ENCODE measurements around the gene PRPF6. TPM values are rescaled to one million over a fixed set of nuclear protein-coding genes. Genes with fewer than 3 reads are reported as not detected.

The PRPF6 gene
- total RNA-seq, 4 donors from 2014 or later = 28.5 to 73.0 (median 69.6) TPM

- Histone ChIP-seq H3K4me3 (no peak overlapping the region), H3K36me3 (no peaks in the 10 kb centered on the region), H3K9me3 (no peaks in the 10 kb centered on the region), H3K4me1 (peaks cover 0 to 3% of the 10 kb centered on the region in 2 donors), H3K27me3 (peaks cover 0 to 10% of the 10 kb centered on the region in 2 donors), H3K27ac (no peak overlapping the region)
- intact Hi-C loops (cut with DNase I; ENCODE audit: low total_unique reads) = no loop called here
- DNase-seq = no peak
- no peak for TF ChIP-seq POLR2A (IDR thresholded peaks at IDR 0.05)
- TF ChIP-seq CTCF (IDR thresholded peaks at IDR 0.05) = no peak
Measured at GRCh38 chr20:64032706-64033624, 52.0 kb downstream of the PRPF6 start.

GRCh38 chr20:64033981-64034493 is 53.1 kb downstream of the PRPF6 start:
- intact Hi-C loops (cut with DNase I; ENCODE audit: low total_unique reads) = no loop called here
- H3K4me1 ChIP-seq = peaks cover 0 to 13% of the 10 kb centered on the region in 2 donors
- H3K4me3 ChIP-seq = no peak overlapping the region
- H3K27ac ChIP-seq = no peak overlapping the region
- H3K36me3 ChIP-seq = no peaks in the 10 kb centered on the region
- no peaks in the 10 kb centered on the region for H3K9me3 ChIP-seq
- H3K27me3 ChIP-seq = peaks cover 0 to 12% of the 10 kb centered on the region in 2 donors
- no peak for TF ChIP-seq CTCF (IDR thresholded peaks at IDR 0.05)
- no peak for TF ChIP-seq POLR2A (IDR thresholded peaks at IDR 0.05)
- DNase-seq = no peak

GRCh38 chr20:64035066-64035932 is 54.4 kb downstream of the PRPF6 start:
- no peak for DNase-seq
- intact Hi-C loops (cut with DNase I; ENCODE audit: low total_unique reads) = no loop called here
- Histone ChIP-seq H3K27me3 (peaks cover 0 to 21% of the 10 kb centered on the region in 2 donors), H3K9me3 (no peaks in the 10 kb centered on the region), H3K4me3 (no peak overlapping the region), H3K36me3 (no peaks in the 10 kb centered on the region), H3K4me1 (peaks cover 0 to 16% of the 10 kb centered on the region in 2 donors), H3K27ac (no peak overlapping the region)
- no peak for TF ChIP-seq CTCF (IDR thresholded peaks at IDR 0.05)
- TF ChIP-seq POLR2A (IDR thresholded peaks at IDR 0.05) = no peak

- H3K27ac ChIP-seq = no peak within 1 kb of the TSS
- no peaks in the 10 kb centered on the region for H3K36me3 ChIP-seq
- intact Hi-C loops (cut with DNase I; ENCODE audit: low total_unique reads) = no loop called here
- no peak for DNase-seq
- peaks cover 0 to 16% of the 10 kb centered on the region in 2 donors for H3K4me1 ChIP-seq
- no peaks in the 10 kb centered on the region for H3K9me3 ChIP-seq
- TF ChIP-seq CTCF (IDR thresholded peaks at IDR 0.05) (no peak), POLR2A (IDR thresholded peaks at IDR 0.05) (no peak)
- no peak within 1 kb of the TSS for H3K4me3 ChIP-seq
- peaks cover 0 to 27% of the 10 kb centered on the region in 2 donors for H3K27me3 ChIP-seq
Measured at GRCh38 chr20:64035933-64036345, 55.0 kb downstream of the PRPF6 start, which contains the start of gene C20orf204. Gene C20orf204 (plus strand): TSS chr20:64036182. CDS start chr20:64036324, 142 bp downstream.
